Panc1 (cell line): Measurements from ENCODE around the gene MRFAP1L1. TPM values are rescaled to one million over a fixed set of nuclear protein-coding genes. Genes with fewer than 3 reads are reported as not detected.

Experiments used
- ATAC-seq: fragments of 200-7000 bp; cut with Tn5 transposase; 2 replicates; pipeline ENCODE4 v1.9.1; 2020; ENCODE audit warnings: mild to moderate bottlenecking, moderate library complexity
- BruUV-seq: library from RNA; stranded (reverse); fragments of 400-500 nt; replicated peaks from 2 replicates; lab custom pipeline; 2021; lab: Mats Ljungman, UMichigan
- CTCF ChIA-PET: fragments of 300-600 bp; sonication (Branson Sonifier 250); formaldehyde crosslinking; loops from one replicate; lab custom pipeline; 2022; ENCODE audit warnings: antibody characterized with exemption; lab: Charles Lee
- POLR2A ChIA-PET: fragments of 300-600 bp; sonication (Branson Sonifier 250); formaldehyde crosslinking; loops from one replicate; lab custom pipeline; 2022; ENCODE audit warnings: antibody characterized with exemption; lab: Charles Lee
- DNase-seq: peaks from one replicate; pipeline ENCODE4 v3.0.0-alpha.2; 2010; ENCODE audit warnings: low read depth, low spot score
- H3K27ac ChIP-seq: 2 replicates; pipeline ENCODE4 v1.5.1; 2011; ENCODE audit warnings: mild to moderate bottlenecking, low read length, inconsistent platforms
- H3K27me3 ChIP-seq: fragments of 200-500 bp; sonication (Bioruptor generic); 2 replicates; pipeline ENCODE4 v1.6.0; 2014; ENCODE audit warnings: low read length, inconsistent platforms; ENCODE audit not compliant: control insufficient read depth, insufficient read depth
- H3K36me3 ChIP-seq: fragments of 200-500 bp; sonication (Bioruptor generic); 2 replicates; pipeline ENCODE4 v1.5.1; 2014; ENCODE audit warnings: inconsistent platforms, mild to moderate bottlenecking, low read length, moderate library complexity; ENCODE audit not compliant: control insufficient read depth, insufficient read depth
- H3K4me1 ChIP-seq: 2 replicates; pipeline ENCODE4 v1.5.1; 2011; ENCODE audit warnings: inconsistent platforms, mild to moderate bottlenecking, low read length, moderate library complexity; ENCODE audit not compliant: control insufficient read depth, insufficient read depth
- H3K4me3 ChIP-seq, 2 experiments: 2 replicates each; pipeline ENCODE4 v1.5.1; 2011 to 2012; ENCODE audit warnings: low read depth in 2 of 2, low read length in 2 of 2, mild to moderate bottlenecking in 2 of 2, inconsistent platforms in 1 of 2, moderate library complexity in 1 of 2
- H3K9me3 ChIP-seq: fragments of 200-500 bp; sonication (Bioruptor generic); 2 replicates; pipeline ENCODE4 v1.5.1; 2014; ENCODE audit warnings: low read depth, mild to moderate bottlenecking, inconsistent platforms, low read length, moderate library complexity; ENCODE audit not compliant: control insufficient read depth, insufficient read depth
- POLR2AphosphoS5 ChIP-seq: IDR thresholded peaks from 2 replicates; pipeline ENCODE4 v1.6.1; 2012; ENCODE audit warnings: mild to moderate bottlenecking, low read depth, low read length, moderate library complexity
- SIN3A ChIP-seq: IDR thresholded peaks from 2 replicates; pipeline ENCODE4 v1.6.1; 2012; ENCODE audit warnings: low read depth, mild to moderate bottlenecking, low read length, moderate library complexity, borderline replicate concordance; ENCODE audit not compliant: insufficient read depth
- TCF7L2 ChIP-seq: IDR thresholded peaks from 2 replicates; pipeline ENCODE4 v1.6.1; 2011; ENCODE audit warnings: mild to moderate bottlenecking, low read depth, low read length, inconsistent platforms
- in situ Hi-C: cut with HindIII; loops from 2 replicates; pipeline ENCODE4 v1.10.0; 2016; ENCODE audit warnings: low sequenced_read_pairs, low pct_unique_long_range_greater_than_20kb
- intact Hi-C: fragments of 100-400 bp; cut with micrococcal nuclease; formaldehyde crosslinking; loops from one replicate; pipeline ENCODE4 v1.10.0; 2022; ENCODE audit not compliant: unreplicated experiment
- total RNA-seq: library from RNA; stranded (reverse); gene quantifications from one replicate; pipeline ENCODE4 v1.2.1, GENCODE V29; 2021; ENCODE audit not compliant: unreplicated experiment
- TF ChIP-seq, protein P1 (sequence below), 2 experiments: IDR thresholded peaks; 2 replicates each; pipeline ENCODE4 v1.6.1; 2011 to 2012; ENCODE audit warnings: low read depth in 2 of 2, control low read depth in 1 of 2, low read length in 1 of 2, mild to moderate bottlenecking in 1 of 2, moderate library complexity in 1 of 2; ENCODE audit not compliant: insufficient read depth in 1 of 2
- TF ChIP-seq, protein P2 (sequence below): fragments of 450-650 bp; IDR thresholded peaks from 2 replicates; pipeline ENCODE4 v1.5.1; 2017; ENCODE audit warnings: mild to moderate bottlenecking

The MRFAP1L1 gene
- total RNA-seq, 1 experiment from 2014 or later, result 29.5 TPM

DNA sequence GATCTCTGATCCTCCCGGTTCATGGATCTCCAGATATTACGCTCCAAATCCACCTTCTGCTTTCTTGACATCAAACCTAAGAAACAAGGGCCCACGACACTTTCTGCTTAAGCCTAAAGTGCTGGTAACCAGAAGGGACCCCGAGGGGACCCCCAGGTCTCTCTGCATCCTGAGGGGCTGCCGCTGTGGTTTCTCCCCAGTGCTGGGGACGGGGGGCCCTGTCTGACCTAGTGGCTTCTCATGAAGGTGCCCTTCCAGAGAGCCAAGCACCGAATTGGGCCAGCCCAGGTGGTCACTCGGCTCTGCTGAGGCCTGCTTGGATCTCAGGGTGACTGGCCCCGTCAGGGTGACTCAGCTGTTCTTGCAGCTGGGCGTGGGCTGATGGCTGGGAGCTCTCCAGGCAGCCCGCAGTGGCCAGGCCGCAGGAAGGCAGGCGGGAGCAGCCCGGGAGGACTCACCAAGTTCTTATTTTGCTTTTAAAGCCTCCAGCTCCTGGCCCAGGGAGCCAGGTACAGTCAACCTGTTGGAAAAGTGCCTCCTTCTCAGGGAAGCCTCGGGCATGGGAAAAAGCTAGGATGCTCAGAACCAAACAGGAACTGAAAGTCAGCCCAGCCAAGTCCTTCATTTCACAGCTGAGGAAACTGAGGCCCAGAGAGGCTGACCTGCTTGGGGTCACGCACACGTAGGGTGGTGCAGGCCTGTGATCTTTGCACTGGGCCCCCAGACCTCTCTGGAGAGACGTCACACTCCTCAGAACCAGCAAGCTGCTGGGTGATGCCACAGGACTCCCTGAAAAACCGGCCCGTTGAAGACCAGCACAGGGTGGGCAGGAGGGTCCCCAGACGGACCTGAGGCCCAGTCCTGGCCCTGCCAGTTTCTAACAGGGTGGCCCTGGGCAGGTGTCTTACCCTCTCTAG, 23.0 kb upstream of the MRFAP1L1 start:
- ChIA-PET CTCF (no interaction called here), POLR2A (no interaction called here)
- DNase-seq (no peak), ATAC-seq (peak; percentile 79)
- Histone ChIP-seq H3K4me1 (no peaks in the 10 kb centered on the region; the same call in 1 of the 2 replicates), H3K27me3 (no peaks in the 10 kb centered on the region), H3K36me3 (no peaks in the 10 kb centered on the region), H3K9me3 (no peaks in the 10 kb centered on the region), H3K4me3 (no peak overlapping the region), H3K27ac (peak overlapping the region; percentile 54; the same call in 1 of the 2 replicates)
- in situ Hi-C loops, result no loop called here
- TF ChIP-seq, protein P1, sequence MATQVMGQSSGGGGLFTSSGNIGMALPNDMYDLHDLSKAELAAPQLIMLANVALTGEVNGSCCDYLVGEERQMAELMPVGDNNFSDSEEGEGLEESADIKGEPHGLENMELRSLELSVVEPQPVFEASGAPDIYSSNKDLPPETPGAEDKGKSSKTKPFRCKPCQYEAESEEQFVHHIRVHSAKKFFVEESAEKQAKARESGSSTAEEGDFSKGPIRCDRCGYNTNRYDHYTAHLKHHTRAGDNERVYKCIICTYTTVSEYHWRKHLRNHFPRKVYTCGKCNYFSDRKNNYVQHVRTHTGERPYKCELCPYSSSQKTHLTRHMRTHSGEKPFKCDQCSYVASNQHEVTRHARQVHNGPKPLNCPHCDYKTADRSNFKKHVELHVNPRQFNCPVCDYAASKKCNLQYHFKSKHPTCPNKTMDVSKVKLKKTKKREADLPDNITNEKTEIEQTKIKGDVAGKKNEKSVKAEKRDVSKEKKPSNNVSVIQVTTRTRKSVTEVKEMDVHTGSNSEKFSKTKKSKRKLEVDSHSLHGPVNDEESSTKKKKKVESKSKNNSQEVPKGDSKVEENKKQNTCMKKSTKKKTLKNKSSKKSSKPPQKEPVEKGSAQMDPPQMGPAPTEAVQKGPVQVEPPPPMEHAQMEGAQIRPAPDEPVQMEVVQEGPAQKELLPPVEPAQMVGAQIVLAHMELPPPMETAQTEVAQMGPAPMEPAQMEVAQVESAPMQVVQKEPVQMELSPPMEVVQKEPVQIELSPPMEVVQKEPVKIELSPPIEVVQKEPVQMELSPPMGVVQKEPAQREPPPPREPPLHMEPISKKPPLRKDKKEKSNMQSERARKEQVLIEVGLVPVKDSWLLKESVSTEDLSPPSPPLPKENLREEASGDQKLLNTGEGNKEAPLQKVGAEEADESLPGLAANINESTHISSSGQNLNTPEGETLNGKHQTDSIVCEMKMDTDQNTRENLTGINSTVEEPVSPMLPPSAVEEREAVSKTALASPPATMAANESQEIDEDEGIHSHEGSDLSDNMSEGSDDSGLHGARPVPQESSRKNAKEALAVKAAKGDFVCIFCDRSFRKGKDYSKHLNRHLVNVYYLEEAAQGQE (IDR thresholded peaks at IDR 0.05; ENCODE audit: insufficient read depth in 1 of 2, low read depth in 2 of 2, low read length in 1 of 2), result no peak
- TF ChIP-seq, protein P2, sequence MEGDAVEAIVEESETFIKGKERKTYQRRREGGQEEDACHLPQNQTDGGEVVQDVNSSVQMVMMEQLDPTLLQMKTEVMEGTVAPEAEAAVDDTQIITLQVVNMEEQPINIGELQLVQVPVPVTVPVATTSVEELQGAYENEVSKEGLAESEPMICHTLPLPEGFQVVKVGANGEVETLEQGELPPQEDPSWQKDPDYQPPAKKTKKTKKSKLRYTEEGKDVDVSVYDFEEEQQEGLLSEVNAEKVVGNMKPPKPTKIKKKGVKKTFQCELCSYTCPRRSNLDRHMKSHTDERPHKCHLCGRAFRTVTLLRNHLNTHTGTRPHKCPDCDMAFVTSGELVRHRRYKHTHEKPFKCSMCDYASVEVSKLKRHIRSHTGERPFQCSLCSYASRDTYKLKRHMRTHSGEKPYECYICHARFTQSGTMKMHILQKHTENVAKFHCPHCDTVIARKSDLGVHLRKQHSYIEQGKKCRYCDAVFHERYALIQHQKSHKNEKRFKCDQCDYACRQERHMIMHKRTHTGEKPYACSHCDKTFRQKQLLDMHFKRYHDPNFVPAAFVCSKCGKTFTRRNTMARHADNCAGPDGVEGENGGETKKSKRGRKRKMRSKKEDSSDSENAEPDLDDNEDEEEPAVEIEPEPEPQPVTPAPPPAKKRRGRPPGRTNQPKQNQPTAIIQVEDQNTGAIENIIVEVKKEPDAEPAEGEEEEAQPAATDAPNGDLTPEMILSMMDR, result no peak
- no peak for TF ChIP-seq TCF7L2
- no peak for TF ChIP-seq SIN3A
- intact Hi-C loops, result no loop called here
- BruUV-seq, result no TSS peak

DNA sequence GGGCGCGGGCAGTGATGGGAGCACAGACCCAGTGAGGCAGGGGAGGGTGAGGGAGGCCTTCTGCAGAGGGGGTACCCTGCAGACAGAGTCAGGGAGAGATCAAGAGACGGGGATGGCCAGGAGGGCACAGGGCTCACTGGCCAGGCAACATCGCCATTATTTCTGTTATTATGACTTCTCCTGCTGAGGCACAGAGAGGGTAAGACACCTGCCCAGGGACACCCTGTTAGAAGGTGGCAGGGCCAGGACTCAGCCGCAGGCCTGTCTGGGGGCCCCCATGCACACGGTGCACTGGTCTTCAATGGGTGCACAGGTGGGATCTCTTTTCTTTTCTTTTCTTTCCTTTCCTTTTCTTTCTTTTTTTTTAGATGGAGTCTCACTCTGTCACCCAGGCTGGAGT, 22.1 kb upstream of the MRFAP1L1 start:
- no peak for ATAC-seq
- Histone ChIP-seq H3K27ac (no peak overlapping the region), H3K4me1 (no peaks in the 10 kb centered on the region; the same call in 1 of the 2 replicates), H3K36me3 (no peaks in the 10 kb centered on the region), H3K4me3 (no peak overlapping the region), H3K27me3 (no peaks in the 10 kb centered on the region), H3K9me3 (no peaks in the 10 kb centered on the region)
- TF ChIP-seq, protein P1 (IDR thresholded peaks at IDR 0.05; ENCODE audit: insufficient read depth in 1 of 2, low read depth in 2 of 2, low read length in 1 of 2), result no peak
- TF ChIP-seq SIN3A (no peak), POLR2AphosphoS5 (no peak), TCF7L2 (no peak)
- TF ChIP-seq, protein P2, result no peak
- CTCF ChIA-PET, result no interaction called here
- POLR2A ChIA-PET, result no interaction called here
- BruUV-seq, result no TSS peak
- intact Hi-C loops, result no loop called here
- in situ Hi-C loops, result no loop called here
- DNase-seq, result no peak
